OCI-LY1 (cell line): ENCODE data around the gene MYO10.
A peak's percentile ranks its signal among the peaks of the same experiment; 100 is the strongest.

Experiments used
- H2AFZ ChIP-seq: fragments of 200-600 bp; sonication (generic), shearing (Covaris generic); 2 replicates; pipeline ENCODE4 v1.6.0; 2014; ENCODE audit warnings: antibody characterized with exemption, mild to moderate bottlenecking, low read length
- H3F3A ChIP-seq: fragments of 200-600 bp; sonication (generic), shearing (Covaris generic); 2 replicates; pipeline ENCODE4 v1.6.0; 2014; ENCODE audit warnings: mild to moderate bottlenecking, antibody characterized with exemption, low read length, moderate library complexity; ENCODE audit not compliant: insufficient read depth
- H3K27ac ChIP-seq: fragments of 200-600 bp; sonication (generic); 2 replicates; pipeline ENCODE4 v1.5.1; 2014; ENCODE audit warnings: low read length, mixed run types, mild to moderate bottlenecking, low read depth; ENCODE audit not compliant: poor library complexity, severe bottlenecking
- H3K27me3 ChIP-seq: fragments of 200-600 bp; sonication (generic); 2 replicates; pipeline ENCODE4 v1.6.0; 2014; ENCODE audit warnings: antibody characterized with exemption, mild to moderate bottlenecking, low read length, moderate library complexity; ENCODE audit not compliant: insufficient read depth
- H3K36me3 ChIP-seq: fragments of 200-600 bp; sonication (generic); 2 replicates; pipeline ENCODE4 v1.6.1; 2014; ENCODE audit warnings: mild to moderate bottlenecking, antibody characterized with exemption, low read length, moderate library complexity, mixed read lengths; ENCODE audit not compliant: insufficient read depth
- H3K4me1 ChIP-seq: fragments of 200-600 bp; sonication (generic); 2 replicates; pipeline ENCODE4 v1.5.1; 2014; ENCODE audit warnings: mild to moderate bottlenecking, low read length, moderate library complexity; ENCODE audit not compliant: insufficient read depth, severe bottlenecking
- H3K4me2 ChIP-seq: fragments of 200-600 bp; sonication (generic), shearing (Covaris generic); 2 replicates; pipeline ENCODE4 v1.6.1; 2014; ENCODE audit warnings: low read length
- H3K4me3 ChIP-seq: fragments of 200-600 bp; sonication (generic); 2 replicates; pipeline ENCODE4 v1.5.1; 2014; ENCODE audit warnings: low read length, low read depth, mild to moderate bottlenecking, mixed read lengths; ENCODE audit not compliant: poor library complexity, severe bottlenecking
- H3K79me2 ChIP-seq: fragments of 200-600 bp; shearing (Covaris generic); 2 replicates; pipeline ENCODE4 v1.6.1; 2016; ENCODE audit warnings: mixed run types, low read length, mixed read lengths; ENCODE audit not compliant: insufficient read depth
- H3K9ac ChIP-seq: fragments of 200-600 bp; sonication (generic), shearing (Covaris generic); 2 replicates; pipeline ENCODE4 v1.6.1; 2014; ENCODE audit warnings: mild to moderate bottlenecking, low read length, mixed read lengths
- H3K9me2 ChIP-seq: fragments of 200-600 bp; sonication (generic), shearing (Covaris generic); 2 replicates; pipeline ENCODE4 v1.6.1; 2014; ENCODE audit warnings: low read depth, mild to moderate bottlenecking, low read length, mixed read lengths
- H3K9me3 ChIP-seq: fragments of 200-600 bp; shearing (Covaris generic); 2 replicates; pipeline ENCODE4 v1.6.1; 2014; ENCODE audit warnings: low read length, mixed read lengths
- H4K20me1 ChIP-seq: fragments of 200-600 bp; sonication (generic), shearing (Covaris generic); 2 replicates; pipeline ENCODE4 v1.6.0; 2016; ENCODE audit warnings: mild to moderate bottlenecking, low read length; ENCODE audit not compliant: insufficient read depth
- EZH2 ChIP-seq: fragments of 200-600 bp; sonication (generic), shearing (Covaris generic); IDR thresholded peaks from 2 replicates; pipeline ENCODE4 v1.8.0; 2017; ENCODE audit warnings: borderline replicate concordance, mixed run types, mild to moderate bottlenecking, antibody characterized with exemption, low read length, moderate library complexity, mixed read lengths
- TF ChIP-seq, protein P1 (sequence below): fragments of 200-600 bp; sonication (generic), shearing (Covaris generic); IDR thresholded peaks from 2 replicates; pipeline ENCODE4 v1.5.1; 2017; ENCODE audit warnings: mild to moderate bottlenecking, antibody characterized with exemption, low read length, moderate library complexity, mixed read lengths

The MYO10 gene

DNA sequence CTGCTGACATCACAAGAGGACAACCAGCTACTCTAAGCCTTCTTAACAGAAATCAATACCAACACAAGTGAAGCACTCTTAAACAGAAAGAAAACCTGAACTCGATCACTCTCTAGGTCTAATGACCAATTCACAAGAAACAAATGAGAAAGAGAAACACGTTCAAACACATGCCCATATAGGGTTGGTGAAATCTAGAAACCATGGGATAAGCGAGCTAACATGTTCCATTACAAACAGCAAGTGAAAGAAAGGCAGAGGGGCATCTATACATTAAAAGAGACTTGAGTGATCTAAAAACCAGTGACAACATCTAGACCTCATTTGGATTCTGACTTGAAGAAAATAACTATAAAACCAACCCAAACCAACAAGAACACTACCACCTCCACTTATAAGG is 244.4 kb downstream of the MYO10 start:
- Histone ChIP-seq H3K4me3 (no peak overlapping the region), H2AFZ (no peak overlapping the region), H3K9ac (no peak overlapping the region), H3K4me2 (no peak overlapping the region), H3K27me3 (no peaks in the 10 kb centered on the region), H3K36me3 (no peaks in the 10 kb centered on the region), H3K9me3 (no peaks in the 10 kb centered on the region), H3K4me1 (no peaks in the 10 kb centered on the region), H3F3A (no peaks in the 10 kb centered on the region), H4K20me1 (no peaks in the 10 kb centered on the region), H3K79me2 (no peaks in the 10 kb centered on the region), H3K9me2 (no peaks in the 10 kb centered on the region), H3K27ac (no peak overlapping the region)
- TF ChIP-seq EZH2: no peak
- TF ChIP-seq, protein P1, sequence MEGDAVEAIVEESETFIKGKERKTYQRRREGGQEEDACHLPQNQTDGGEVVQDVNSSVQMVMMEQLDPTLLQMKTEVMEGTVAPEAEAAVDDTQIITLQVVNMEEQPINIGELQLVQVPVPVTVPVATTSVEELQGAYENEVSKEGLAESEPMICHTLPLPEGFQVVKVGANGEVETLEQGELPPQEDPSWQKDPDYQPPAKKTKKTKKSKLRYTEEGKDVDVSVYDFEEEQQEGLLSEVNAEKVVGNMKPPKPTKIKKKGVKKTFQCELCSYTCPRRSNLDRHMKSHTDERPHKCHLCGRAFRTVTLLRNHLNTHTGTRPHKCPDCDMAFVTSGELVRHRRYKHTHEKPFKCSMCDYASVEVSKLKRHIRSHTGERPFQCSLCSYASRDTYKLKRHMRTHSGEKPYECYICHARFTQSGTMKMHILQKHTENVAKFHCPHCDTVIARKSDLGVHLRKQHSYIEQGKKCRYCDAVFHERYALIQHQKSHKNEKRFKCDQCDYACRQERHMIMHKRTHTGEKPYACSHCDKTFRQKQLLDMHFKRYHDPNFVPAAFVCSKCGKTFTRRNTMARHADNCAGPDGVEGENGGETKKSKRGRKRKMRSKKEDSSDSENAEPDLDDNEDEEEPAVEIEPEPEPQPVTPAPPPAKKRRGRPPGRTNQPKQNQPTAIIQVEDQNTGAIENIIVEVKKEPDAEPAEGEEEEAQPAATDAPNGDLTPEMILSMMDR: no peak

DNA sequence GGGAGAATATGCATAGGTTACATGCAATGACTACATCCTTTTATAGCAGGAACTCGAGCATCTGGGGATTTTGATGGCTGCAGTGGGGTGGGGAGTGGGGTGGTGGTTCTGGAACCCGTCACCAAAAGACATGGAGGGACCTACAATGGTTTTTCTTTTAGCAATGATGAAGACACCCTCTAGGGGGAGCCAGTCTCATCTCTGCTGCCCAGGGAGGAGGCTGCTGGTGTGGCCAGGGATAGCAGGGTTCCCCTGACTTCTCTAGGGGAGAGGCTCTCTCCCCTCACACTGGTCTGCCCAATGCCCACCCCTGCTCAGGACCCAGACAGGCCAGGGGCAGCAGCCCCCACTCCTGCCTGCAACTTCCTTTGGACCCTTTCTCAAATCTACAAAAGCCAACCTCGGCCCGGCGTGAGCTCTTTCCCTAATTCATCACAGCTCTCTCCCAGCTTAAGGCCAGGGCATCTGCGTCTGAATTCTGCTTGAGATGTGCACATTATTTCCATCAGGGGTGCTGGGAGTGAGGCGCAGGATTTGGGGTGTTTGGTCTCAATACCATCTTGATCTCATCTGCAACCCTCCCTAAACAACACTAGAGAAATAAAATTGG is 245.7 kb downstream of the MYO10 start:
- Histone ChIP-seq H3K4me2 (no peak overlapping the region), H3K9me2 (no peaks in the 10 kb centered on the region), H3K27ac (no peak overlapping the region), H4K20me1 (no peaks in the 10 kb centered on the region), H3F3A (no peaks in the 10 kb centered on the region), H3K79me2 (no peaks in the 10 kb centered on the region), H3K27me3 (no peaks in the 10 kb centered on the region), H3K9me3 (no peaks in the 10 kb centered on the region), H3K4me1 (no peaks in the 10 kb centered on the region), H3K9ac (no peak overlapping the region), H3K4me3 (no peak overlapping the region), H2AFZ (no peak overlapping the region), H3K36me3 (no peaks in the 10 kb centered on the region)
- TF ChIP-seq, protein P1: peak; percentile 61
- no peak for TF ChIP-seq EZH2

DNA sequence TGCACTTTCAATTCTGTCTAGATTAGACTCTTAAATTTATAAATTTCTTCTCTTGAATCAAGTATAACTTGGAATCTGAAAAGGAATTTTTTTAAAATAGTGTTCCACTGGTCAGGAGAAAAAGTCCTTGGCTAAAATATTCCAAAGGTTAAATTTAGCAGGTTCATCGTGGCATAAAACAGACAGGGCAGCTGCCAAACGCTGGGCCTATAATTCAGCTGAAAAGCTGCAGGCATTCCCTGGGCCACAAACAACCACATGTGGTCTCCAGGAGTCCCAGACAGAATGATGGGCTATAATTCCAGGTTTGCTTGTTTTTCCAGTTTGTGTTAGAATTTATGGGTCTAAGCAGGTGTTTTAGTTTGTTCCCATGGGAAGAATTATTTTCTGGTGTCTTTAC is 248.2 kb downstream of the MYO10 start:
- H3K9me3 ChIP-seq: no peaks in the 10 kb centered on the region
- H3K4me2 ChIP-seq: no peak overlapping the region
- H3F3A ChIP-seq: no peaks in the 10 kb centered on the region
- H3K79me2 ChIP-seq: no peaks in the 10 kb centered on the region
- H3K27ac ChIP-seq: no peak overlapping the region
- no peaks in the 10 kb centered on the region for H3K4me1 ChIP-seq
- no peak overlapping the region for H3K4me3 ChIP-seq
- H2AFZ ChIP-seq: no peak overlapping the region
- no peaks in the 10 kb centered on the region for H3K27me3 ChIP-seq
- TF ChIP-seq EZH2: no peak
- TF ChIP-seq, protein P1: no peak
- H4K20me1 ChIP-seq: no peaks in the 10 kb centered on the region
- no peaks in the 10 kb centered on the region for H3K9me2 ChIP-seq
- no peaks in the 10 kb centered on the region for H3K36me3 ChIP-seq
- no peak overlapping the region for H3K9ac ChIP-seq
